Cerebellar cortex (tissue), 1 donor: ENCODE measurements around the gene MTCL1.

ENCODE experiments used
- DNase-seq: peaks from one replicate; pipeline ENCODE4 v3.0.0-alpha.2; 2015; ENCODE audit warnings: low spot score

MTCL1 gene

GRCh38 chr18:8865934-8866333 is 160.6 kb downstream of the MTCL1 start:
- DNase-seq: no peak

DNA sequence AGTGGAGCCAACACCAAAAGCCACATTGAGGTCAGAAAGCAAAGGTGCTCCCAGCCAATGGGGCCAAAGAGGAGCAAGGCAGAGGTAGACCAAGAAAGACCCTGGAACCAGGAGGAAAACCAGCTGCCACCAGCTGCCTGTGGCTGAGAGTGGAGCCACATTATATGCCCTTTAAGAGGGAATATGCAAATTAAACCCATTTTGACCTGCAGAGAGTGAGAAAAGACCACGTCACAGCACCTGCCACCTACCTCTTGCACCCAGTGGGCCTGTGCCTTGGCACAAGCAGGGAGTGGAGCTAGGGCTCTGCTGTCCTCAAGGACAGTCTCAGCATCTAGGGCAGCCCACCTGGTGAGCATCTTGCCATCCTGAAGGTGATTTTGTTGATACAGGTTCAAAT is 161.3 kb downstream of the MTCL1 start:
- no peak for DNase-seq

DNA sequence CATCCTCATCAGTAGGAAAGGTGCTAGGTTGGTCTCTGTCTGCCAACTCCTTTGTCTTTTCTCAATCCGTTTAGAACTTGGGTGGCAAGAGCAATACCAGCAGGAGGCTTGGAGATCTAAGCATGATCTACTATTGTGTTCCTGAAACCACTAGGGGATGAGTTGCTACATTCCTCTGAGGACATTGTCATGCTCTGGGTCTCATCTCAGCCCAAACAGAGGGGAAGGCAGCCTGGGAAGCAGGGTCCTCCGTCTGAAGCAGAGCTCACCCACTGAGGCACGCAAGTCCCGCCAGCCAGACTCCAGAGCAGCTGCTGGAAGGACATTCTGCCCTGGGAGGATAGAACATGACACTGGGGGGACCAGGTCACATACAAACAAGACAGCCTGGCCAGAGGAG is 162.9 kb downstream of the MTCL1 start:
- no peak for DNase-seq

DNA sequence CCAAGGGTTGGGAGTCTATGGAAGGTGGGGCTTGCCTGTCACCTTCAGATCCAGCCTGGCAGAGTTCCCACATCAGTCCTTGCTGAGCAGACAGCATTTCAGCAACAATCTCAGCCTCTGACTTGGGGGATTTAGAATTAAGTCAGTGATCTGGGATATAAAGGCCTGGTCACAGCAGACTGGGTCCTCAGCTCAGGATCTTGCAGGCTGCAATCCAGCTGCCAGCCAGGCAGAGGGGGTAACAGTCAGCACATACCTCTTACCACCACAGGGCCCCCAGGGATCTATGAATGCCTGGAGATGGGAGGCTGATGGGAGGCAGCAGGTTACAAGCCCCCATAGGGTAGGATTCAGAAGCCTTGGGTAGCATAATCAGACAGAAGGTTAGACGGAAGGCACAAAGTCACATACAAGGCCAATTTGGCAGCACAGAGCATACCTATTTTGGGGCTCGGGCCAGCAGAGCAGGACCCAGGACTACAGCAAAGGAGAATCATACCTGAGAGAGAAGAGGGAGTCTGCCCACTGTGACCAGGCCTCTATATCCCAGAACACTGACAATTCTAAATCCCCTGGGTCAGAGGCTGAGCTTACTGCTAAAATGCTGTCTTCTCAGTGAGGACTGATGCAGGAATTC is 163.5 kb downstream of the MTCL1 start:
- peak; percentile 57 for DNase-seq

- peak; percentile 89 for DNase-seq
Measured at GRCh38 chr18:8869696-8870095, 164.3 kb downstream of the MTCL1 start.

- DNase-seq: peak; percentile 80
Measured at GRCh38 chr18:8870528-8870927, 165.2 kb downstream of the MTCL1 start.

- DNase-seq: no peak
Measured at GRCh38 chr18:8871489-8871888, 166.1 kb downstream of the MTCL1 start.

GRCh38 chr18:8874872-8875271 is 169.5 kb downstream of the MTCL1 start:
- no peak for DNase-seq

DNA sequence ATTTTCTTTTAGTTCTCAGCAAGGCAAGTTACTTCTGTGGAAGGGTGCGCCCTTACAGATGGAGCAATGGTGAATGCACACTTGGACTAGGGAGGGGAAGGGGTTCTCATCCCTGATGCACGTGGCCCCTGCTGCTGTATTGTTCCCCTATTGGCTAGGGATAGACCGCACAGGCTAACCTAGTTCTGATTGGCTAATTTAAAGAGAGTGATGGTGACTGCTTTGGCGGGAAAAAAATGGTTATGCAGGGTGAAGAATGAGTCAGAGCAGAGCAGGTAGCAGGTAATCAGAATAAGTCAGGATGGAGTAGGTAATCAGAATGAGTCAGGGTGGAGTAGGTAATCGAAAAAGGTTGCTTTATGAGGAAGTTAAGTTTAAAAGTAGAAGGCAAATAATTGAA is 171.5 kb downstream of the MTCL1 start:
- no peak for DNase-seq

GRCh38 chr18:8881103-8881502 is 175.7 kb downstream of the MTCL1 start:
- no peak for DNase-seq
